GM21528 (cell line): ENCODE data around the gene S100A4.
"Not testable (repeated sequence)": the region's sequence is repeated elsewhere in the genome, so short reads cannot be mapped to it uniquely, and the experiment has no call there.

ENCODE experiments used
- ATAC-seq: cut with Tn5 transposase; IDR thresholded peaks from one replicate; pipeline ENCODE4 v1.9.1; 2021; ENCODE audit warnings: mild to moderate bottlenecking, moderate library complexity; ENCODE audit not compliant: unreplicated experiment, low FRiP score

S100A4 gene

GRCh38 chr1:153568367-153569099 is 22.9 kb upstream of the S100A4 start:
- no peak for ATAC-seq

GRCh38 chr1:153567621-153568366 is 22.2 kb upstream of the S100A4 start:
- ATAC-seq: no peak

- ATAC-seq: no peak
These were observed 21.1 kb upstream of the S100A4 start for GRCh38 chr1:153566414-153567371.

GRCh38 chr1:153565529-153566374 is 20.1 kb upstream of the S100A4 start, which contains the start of gene S100A2:
Gene S100A2 (minus strand): TSS chr1:153565844. CDS start chr1:153563877, 1,967 bp downstream.
- ATAC-seq: no peak

GRCh38 chr1:153563991-153564390 is 18.4 kb upstream of the S100A4 start:
- no peak for ATAC-seq

- ATAC-seq: no peak
These were observed 17.9 kb upstream of the S100A4 start for GRCh38 chr1:153563483-153563901.

- not testable (repeated sequence) for ATAC-seq
These were observed 16.4 kb upstream of the S100A4 start for GRCh38 chr1:153562021-153562420.

GRCh38 chr1:153561466-153561985 is 15.9 kb upstream of the S100A4 start:
- no peak for ATAC-seq

- no peak for ATAC-seq
These were observed 15.3 kb upstream of the S100A4 start for GRCh38 chr1:153560771-153561465.

GRCh38 chr1:153560241-153560640 is 14.6 kb upstream of the S100A4 start:
- ATAC-seq: no peak

GRCh38 chr1:153557877-153558276 is 12.3 kb upstream of the S100A4 start:
- ATAC-seq: no peak

- no peak for ATAC-seq
These were observed 10.7 kb upstream of the S100A4 start for GRCh38 chr1:153556348-153556747.

- no peak for ATAC-seq
These were observed 8.4 kb upstream of the S100A4 start for GRCh38 chr1:153553830-153554541.

GRCh38 chr1:153553096-153553495 is 7.5 kb upstream of the S100A4 start:
- no peak for ATAC-seq

GRCh38 chr1:153552335-153552734 is 6.7 kb upstream of the S100A4 start:
- no peak for ATAC-seq

GRCh38 chr1:153550827-153551500 is 5.4 kb upstream of the S100A4 start:
- ATAC-seq: no peak

- no peak for ATAC-seq
These were observed 4.8 kb upstream of the S100A4 start for GRCh38 chr1:153550398-153550758.
